ENCODE data around the gene ACSF3.
A peak's percentile ranks its signal among the peaks of the same experiment; 100 is the strongest.

The ACSF3 gene

DNA sequence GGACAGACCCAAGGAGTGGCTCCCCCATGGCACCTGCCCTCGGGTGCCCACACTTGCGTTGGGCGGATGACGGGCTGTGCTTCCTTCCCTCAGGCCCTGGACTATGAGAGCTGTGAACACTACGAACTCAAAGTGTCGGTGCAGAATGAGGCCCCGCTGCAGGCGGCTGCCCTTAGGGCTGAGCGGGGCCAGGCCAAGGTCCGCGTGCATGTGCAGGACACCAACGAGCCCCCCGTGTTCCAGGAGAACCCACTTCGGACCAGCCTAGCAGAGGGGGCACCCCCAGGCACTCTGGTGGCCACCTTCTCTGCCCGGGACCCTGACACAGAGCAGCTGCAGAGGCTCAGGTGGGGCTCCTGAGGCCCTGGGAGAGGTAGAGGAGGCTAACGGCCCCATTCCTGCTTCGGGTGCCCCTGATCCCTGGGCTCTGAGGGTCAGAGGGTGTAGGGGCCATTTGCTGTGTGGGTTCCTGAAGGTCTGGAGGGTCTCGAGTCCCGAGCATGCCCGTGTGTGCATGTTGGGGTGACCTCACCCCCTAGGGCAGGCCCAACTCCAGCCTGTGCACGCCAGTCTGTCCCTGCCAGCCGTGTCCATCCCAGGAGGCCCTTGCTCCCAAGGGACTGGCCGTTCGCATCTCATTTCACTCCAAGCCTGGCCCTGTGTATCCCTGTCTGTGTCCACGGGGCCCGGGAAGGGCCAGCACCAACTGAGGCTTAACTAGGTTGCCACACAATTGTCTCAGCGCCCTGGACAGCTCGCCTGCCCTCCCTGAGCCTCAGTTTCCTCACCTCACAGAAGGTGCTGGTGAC lies 96.7 kb downstream of the ACSF3 start:
- TF ChIP-seq, protein P1, sequence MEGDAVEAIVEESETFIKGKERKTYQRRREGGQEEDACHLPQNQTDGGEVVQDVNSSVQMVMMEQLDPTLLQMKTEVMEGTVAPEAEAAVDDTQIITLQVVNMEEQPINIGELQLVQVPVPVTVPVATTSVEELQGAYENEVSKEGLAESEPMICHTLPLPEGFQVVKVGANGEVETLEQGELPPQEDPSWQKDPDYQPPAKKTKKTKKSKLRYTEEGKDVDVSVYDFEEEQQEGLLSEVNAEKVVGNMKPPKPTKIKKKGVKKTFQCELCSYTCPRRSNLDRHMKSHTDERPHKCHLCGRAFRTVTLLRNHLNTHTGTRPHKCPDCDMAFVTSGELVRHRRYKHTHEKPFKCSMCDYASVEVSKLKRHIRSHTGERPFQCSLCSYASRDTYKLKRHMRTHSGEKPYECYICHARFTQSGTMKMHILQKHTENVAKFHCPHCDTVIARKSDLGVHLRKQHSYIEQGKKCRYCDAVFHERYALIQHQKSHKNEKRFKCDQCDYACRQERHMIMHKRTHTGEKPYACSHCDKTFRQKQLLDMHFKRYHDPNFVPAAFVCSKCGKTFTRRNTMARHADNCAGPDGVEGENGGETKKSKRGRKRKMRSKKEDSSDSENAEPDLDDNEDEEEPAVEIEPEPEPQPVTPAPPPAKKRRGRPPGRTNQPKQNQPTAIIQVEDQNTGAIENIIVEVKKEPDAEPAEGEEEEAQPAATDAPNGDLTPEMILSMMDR (IDR thresholded peaks at IDR 0.05; ENCODE audit: low read depth, low read length), result no peak
- no peak overlapping the region for H3K4me3 ChIP-seq (ENCODE audit: low read depth, low read length)

DNA sequence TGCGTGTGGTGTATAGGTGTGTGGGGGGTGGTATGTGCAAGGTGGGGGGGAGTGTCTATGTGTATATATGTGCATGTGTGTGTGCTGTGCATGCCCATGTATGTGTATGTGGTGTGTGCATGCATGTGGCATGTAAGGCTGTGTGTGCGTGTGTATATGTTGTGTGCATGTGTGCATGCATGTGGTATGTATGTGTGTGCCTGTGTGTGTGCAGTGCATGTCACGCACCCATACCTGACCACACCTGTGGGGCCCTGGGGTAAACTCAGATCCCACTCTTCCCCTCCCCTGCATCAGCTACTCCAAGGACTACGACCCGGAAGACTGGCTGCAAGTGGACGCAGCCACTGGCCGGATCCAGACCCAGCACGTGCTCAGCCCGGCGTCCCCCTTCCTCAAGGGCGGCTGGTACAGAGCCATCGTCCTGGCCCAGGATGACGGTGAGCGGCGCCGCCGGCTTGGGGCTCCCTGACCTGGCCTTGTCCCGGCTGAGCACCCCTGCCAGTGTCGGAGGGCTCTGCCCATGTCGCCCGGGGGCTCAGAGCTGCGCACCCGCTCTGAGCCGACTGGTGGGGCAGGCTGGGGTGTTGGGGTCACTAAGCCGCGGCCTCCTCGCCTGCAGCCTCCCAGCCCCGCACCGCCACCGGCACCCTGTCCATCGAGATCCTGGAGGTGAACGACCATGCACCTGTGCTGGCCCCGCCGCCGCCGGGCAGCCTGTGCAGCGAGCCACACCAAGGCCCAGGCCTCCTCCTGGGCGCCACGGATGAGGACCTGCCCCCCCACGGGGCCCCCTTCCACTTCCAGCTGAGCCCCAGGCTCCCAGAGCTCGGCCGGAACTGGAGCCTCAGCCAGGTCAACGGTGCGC lies 97.6 kb downstream of the ACSF3 start:
- TF ChIP-seq, protein P1 (IDR thresholded peaks at IDR 0.05; ENCODE audit: low read depth, low read length), result no peak
- H3K4me3 ChIP-seq (ENCODE audit: low read depth, low read length), result no peak overlapping the region

DNA sequence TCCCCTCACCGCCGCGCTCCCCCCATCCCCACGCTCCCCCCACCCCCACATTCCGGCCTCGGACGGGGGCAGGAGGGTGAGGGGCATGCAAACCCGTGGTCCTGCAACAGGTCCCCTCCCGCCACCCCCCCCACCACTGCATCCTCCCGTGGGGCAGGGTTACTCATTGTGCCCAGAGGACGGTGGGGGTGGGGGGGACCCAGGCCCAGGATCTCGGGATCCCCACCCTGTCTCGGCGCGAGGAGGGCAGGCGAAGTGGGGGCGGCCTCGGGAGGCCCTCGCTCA lies 98.2 kb downstream of the ACSF3 start:
- TF ChIP-seq, protein P1 (IDR thresholded peaks at IDR 0.05; ENCODE audit: low read depth, low read length), result no peak
- H3K4me3 ChIP-seq (ENCODE audit: low read depth, low read length), result peak overlapping the region; percentile 51

DNA sequence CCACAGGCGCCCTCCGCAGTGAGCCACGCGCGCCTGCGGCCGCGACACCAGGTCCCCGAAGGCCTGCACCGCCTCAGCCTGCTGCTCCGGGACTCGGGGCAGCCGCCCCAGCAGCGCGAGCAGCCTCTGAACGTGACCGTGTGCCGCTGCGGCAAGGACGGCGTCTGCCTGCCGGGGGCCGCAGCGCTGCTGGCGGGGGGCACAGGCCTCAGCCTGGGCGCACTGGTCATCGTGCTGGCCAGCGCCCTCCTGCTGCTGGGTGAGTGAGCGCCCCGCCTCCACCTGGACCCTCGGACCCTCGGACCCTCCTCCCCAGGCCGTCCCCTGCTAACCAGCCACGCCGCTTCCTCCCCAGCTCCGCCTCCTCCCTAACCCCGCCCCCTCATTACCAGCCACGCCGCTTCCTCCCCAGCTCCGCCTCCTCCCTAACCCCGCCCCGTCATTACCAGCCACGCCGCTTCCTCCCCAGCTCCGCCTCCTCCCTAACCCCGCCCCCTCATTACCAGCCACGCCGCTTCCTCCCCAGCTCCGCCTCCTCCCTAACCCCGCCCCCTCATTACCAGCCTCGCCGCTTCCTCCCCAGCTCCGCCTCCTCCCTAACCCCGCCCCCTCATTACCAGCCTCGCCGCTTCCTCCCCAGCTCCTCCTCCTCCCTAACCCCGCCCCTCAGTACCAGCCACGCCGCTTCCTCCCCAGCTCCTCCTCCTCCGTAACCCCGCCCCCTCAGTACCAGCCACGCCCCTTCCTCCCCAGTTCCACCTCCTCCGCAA lies 98.7 kb downstream of the ACSF3 start:
- peak overlapping the region; percentile 51 for H3K4me3 ChIP-seq (ENCODE audit: low read depth, low read length)

DNA sequence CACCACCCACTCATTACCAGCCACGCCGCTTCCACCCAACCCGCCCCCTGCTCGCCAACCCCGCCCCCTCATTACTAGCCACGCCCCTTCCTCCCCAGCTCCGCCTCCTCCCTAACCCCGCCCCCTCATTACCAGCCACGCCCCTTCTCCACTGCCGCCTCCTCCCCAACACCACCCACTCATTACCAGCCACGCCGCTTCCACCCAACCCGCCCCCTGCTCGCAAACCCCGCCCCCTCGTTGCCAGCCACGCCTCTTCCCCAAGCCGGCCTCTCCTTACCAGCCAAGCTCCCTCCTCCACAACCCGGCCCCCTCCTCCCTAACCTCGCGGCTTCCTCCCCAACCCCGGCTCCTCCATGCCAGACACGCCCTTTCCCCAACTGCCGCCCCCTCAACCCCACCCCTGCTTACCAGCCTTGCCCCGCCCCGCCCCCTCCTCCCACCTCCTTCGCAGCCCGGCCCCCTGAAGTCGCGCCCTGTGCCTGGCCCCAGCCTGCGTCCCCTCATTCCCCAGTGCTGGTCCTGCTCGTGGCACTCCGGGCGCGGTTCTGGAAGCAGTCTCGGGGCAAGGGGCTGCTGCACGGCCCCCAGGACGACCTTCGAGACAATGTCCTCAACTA lies 99.4 kb downstream of the ACSF3 start:
- TF ChIP-seq, protein P1 (IDR thresholded peaks at IDR 0.05; ENCODE audit: low read depth, low read length), result no peak
- H3K4me3 ChIP-seq (ENCODE audit: low read depth, low read length), result no peak overlapping the region

DNA sequence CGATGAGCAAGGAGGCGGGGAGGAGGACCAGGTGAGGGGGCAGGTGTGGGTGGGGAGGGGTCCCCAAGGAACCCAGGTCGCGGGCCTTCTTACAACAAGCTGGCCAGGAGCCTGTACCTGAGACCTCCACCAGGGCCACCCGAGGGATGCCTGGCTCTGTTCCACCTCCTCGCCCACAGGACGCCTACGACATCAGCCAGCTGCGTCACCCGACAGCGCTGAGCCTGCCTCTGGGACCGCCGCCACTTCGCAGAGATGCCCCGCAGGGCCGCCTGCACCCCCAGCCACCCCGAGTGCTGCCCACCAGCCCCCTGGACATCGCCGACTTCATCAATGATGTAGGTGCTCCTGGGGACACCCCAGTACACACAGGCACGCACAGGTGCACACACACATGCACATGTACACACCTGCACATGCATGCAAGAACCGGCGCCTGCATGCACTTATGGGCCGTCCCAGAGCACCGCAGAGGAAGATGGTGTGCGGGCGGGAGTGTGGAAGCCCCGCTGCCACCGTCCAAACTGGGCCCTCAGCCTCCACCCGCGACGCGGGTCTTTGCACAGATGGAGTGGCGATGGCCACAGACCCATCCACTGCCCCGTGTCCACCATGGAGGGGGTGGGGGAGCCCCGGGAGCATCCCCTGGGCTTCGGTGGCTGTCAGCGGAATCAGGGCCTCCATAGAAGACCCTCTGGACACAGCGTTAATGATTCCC lies 100.1 kb downstream of the ACSF3 start:
- TF ChIP-seq, protein P1 (IDR thresholded peaks at IDR 0.05; ENCODE audit: low read depth, low read length), result no peak
- H3K4me3 ChIP-seq (ENCODE audit: low read depth, low read length), result no peak overlapping the region
